ENCODE results near the gene ETF1.

GRCh38 chr5:138495351-138495750 is 47.7 kb downstream of the ETF1 start:
- TF ChIP-seq CTCF (IDR thresholded peaks at IDR 0.05) (no peak), POLR2A (IDR thresholded peaks at IDR 0.05) (no peak)
